ENCODE results near the gene GRIN1.

Gene GRIN1

DNA sequence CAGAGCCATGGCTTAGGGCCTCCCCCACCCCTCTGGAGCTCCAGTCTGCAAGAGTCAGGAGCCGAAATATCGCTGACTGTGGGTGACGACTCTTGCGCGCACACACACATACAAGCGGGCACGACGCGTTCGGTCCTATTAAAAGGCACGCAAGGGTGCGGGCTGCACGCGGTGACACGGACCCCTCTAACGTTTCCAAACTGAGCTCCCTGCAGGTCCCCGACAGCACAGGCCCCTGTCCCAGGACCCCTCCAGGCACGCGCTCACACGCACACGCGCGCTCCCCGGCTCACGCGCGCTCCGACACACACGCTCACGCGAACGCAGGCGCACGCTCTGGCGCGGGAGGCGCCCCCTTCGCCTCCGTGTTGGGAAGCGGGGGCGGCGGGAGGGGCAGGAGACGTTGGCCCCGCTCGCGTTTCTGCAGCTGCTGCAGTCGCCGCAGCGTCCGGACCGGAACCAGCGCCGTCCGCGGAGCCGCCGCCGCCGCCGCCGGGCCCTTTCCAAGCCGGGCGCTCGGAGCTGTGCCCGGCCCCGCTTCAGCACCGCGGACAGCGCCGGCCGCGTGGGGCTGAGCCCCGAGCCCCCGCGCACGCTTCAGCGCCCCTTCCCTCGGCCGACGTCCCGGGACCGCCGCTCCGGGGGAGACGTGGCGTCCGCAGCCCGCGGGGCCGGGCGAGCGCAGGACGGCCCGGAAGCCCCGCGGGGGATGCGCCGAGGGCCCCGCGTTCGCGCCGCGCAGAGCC lies at the start of gene GRIN1:
TSS of gene GRIN1 (plus strand) at position 433 of the 746 bp plus-strand sequence. CDS start 333 bp downstream, outside the sequence.
- no peak within 1 kb of the TSS for H2AFZ ChIP-seq (ENCODE audit: low read depth, low read length)
- no peaks in the 10 kb centered on the region for H3K36me3 ChIP-seq (ENCODE audit: insufficient read depth, low read length)
- H3K4me3 ChIP-seq (ENCODE audit: low read length) = no peak within 1 kb of the TSS
- peaks cover 3% of the 10 kb centered on the region for H3K4me1 ChIP-seq (ENCODE audit: insufficient read depth, low read length)
- H3K9me3 ChIP-seq (ENCODE audit: low read length) = no peaks in the 10 kb centered on the region
- H3K27me3 ChIP-seq (ENCODE audit: insufficient read depth, low read length) = peaks cover 80% of the 10 kb centered on the region

DNA sequence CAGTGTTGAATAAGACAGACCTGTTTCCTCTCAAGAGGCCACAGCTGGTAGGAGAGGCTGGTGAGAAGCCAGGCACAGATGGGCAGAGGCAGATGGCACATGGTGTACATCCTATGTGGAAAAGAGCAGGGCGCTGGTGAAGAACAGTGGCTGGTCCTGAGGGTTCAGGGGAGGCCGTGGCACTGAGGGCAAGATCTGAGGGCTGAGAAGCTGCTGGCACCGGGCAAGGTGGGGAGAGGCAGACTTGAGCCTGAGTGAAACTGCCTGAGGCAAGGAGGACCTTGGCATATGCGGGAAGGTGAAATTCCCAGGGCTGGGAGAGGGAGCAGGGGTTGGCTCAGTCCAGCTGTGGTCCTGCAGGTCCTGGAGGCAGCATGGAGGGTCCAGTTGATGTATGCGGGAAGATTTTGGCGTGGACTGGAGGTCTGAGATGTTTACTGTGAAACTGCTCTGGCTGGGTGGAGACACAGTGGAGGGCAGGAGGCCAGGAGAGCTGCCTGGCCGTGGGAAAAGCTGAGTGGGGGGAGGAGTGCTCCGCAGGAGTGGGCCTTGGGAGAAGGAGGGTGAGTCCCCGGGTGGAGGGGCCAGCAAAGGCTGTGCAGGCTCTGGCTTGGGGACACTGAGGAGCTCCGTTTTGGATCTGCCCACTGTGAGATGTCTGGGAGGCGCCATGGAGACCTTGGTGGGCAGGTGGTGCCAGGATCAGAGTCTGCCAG lies 49.6 kb upstream of the GRIN1 start:
- Histone ChIP-seq H3K9me3 (ENCODE audit: low read length) (no peaks in the 10 kb centered on the region), H3K4me1 (ENCODE audit: insufficient read depth, low read length) (peaks cover 15% of the 10 kb centered on the region), H2AFZ (ENCODE audit: low read depth, low read length) (no peak overlapping the region), H3K27me3 (ENCODE audit: insufficient read depth, low read length) (no peaks in the 10 kb centered on the region), H3K4me3 (ENCODE audit: low read length) (no peak overlapping the region), H3K36me3 (ENCODE audit: insufficient read depth, low read length) (peaks cover 11% of the 10 kb centered on the region)

DNA sequence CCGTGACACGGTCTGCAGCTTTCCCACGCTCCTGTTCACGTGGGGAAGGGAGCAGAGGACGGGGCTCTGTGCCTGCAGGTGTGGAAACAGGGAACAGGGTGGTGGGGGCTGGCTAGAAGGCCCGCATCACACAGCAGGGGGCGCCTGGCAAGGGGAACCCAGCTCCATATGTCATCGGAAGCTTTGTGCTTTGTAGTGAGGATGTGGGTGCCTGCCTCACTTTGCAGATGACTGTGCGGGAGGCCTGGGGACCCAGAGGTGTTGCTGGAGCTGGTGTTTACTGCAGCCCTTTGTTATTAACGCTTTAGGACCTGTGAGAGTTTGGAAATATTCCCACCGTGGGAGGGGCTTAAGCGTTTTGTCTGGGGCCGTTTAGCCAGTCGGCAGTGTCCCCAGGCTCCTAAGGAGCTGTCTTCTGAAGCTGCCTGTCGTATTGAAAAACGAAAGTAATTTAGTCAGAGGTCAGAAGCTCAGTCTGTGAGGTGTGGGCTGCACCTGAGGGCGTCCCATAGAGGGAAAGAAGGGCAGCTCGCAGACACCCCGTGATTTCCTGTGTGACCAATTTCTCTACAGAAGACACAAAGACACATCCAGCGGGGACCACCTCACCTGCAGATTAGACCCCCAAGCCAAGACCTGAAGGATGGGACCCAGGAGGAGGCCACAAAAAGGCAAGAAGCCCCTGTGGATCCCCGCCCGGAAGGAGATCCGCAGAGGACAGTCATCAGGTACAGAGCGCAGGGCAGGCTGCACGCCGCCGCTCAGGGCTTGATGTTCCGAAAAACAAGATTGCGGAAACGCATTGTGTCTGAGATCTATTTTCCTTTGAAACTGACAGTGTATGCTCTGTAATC lies 43.1 kb upstream of the GRIN1 start:
- Histone ChIP-seq H3K4me3 (ENCODE audit: low read length) (no peak overlapping the region), H2AFZ (ENCODE audit: low read depth, low read length) (no peak overlapping the region), H3K36me3 (ENCODE audit: insufficient read depth, low read length) (peaks cover 48% of the 10 kb centered on the region), H3K9me3 (ENCODE audit: low read length) (no peaks in the 10 kb centered on the region), H3K27me3 (ENCODE audit: insufficient read depth, low read length) (no peaks in the 10 kb centered on the region), H3K4me1 (ENCODE audit: insufficient read depth, low read length) (no peaks in the 10 kb centered on the region)

DNA sequence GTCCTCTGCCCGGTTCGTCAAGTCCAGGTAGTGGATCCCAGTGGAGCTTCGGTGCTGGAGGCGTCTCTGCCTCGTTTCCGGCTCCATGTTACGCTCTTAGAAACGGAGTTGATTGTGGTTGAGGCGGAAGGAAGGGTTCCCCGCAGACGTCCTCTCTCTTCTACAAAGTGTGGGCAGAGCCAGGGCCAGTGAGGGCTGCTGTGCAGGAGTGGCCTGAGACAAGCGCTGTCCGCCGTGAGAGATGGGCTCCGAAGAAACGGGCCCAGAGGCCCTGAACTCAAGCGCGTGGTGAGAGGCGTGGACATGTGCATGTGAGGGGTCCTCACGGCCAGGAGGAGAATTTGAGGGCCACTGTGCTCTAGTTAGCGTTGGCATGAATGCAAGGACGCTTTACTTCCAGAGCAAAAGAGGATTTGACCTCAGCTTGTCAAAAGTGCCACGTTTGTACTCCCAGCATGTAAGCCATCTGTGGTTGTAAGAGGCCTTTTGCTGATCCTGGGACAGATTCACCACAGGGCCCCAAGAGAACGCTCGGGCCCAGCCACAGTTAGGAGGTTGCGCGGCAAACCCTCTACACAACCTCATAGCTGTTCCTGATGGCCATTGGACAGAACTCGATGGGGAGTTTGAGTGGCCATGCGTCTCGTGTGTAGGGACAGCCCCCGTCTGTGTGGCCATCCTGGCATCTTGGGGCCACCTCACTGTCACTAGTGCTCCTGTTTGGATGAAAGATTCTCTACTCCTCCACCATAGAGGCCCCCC lies 42.0 kb upstream of the GRIN1 start:
- Histone ChIP-seq H3K4me3 (ENCODE audit: low read length) (no peak overlapping the region), H2AFZ (ENCODE audit: low read depth, low read length) (no peak overlapping the region), H3K4me1 (ENCODE audit: insufficient read depth, low read length) (no peaks in the 10 kb centered on the region), H3K9me3 (ENCODE audit: low read length) (peaks cover 6% of the 10 kb centered on the region), H3K27me3 (ENCODE audit: insufficient read depth, low read length) (no peaks in the 10 kb centered on the region), H3K36me3 (ENCODE audit: insufficient read depth, low read length) (peaks cover 58% of the 10 kb centered on the region)

DNA sequence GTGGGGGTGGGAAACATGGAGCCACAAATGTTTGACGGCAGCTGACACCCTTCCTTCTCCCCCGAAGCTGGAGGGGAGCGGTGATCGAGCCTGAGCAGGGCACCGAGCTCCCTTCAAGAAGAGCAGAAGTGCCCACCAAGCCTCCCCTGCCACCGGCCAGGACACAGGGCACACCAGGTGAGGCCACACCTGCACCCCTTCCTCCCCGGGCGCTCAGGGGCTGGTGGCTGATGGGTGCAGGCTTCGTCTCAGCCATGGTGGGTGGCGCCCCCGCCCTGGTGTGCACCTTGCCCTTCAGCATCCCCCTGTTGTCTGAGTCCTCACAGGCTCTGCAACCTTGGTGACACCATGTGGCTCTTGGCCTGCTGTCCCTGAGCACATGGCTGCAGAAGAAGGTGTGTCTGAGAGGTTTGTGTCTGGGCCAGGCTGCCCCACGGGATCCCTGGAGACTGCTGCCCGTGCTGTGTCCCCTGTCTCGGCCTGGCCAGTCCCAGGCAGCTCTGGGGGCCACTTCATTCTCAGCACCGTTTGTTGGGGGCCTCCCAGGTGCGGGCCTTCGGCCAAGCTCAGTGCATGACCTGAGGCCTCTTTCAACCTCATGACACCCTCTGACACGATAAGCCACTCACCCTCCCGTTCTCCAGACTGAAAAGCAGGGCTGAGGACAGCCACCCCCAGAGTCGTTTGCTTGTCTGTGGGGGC lies 41.0 kb upstream of the GRIN1 start:
- H3K27me3 ChIP-seq (ENCODE audit: insufficient read depth, low read length) = no peaks in the 10 kb centered on the region
- no peaks in the 10 kb centered on the region for H3K4me1 ChIP-seq (ENCODE audit: insufficient read depth, low read length)
- peaks cover 16% of the 10 kb centered on the region for H3K9me3 ChIP-seq (ENCODE audit: low read length)
- H3K36me3 ChIP-seq (ENCODE audit: insufficient read depth, low read length) = peaks cover 65% of the 10 kb centered on the region
- no peak overlapping the region for H3K4me3 ChIP-seq (ENCODE audit: low read length)
- no peak overlapping the region for H2AFZ ChIP-seq (ENCODE audit: low read depth, low read length)

DNA sequence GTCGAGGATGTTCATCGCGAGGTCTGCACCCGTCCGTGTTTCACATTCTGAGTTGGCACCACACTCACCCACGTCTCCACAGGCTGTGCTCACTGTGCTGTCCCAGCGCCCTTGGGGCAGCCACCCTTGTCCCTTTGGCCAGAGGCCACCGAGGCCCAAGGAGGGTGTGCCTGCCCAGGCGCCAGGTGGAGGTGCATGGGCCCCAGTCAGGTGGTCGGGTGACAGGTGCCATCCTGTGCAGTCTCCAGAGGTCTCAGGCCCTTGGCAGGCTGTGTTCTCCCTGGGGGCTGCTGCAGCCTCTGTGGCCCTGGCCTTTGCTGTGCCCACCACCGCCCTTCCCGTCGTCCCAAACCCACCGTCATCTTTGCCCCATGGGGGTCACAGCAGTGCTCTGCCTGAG lies 39.7 kb upstream of the GRIN1 start:
- peaks cover 21% of the 10 kb centered on the region for H3K9me3 ChIP-seq (ENCODE audit: low read length)
- no peaks in the 10 kb centered on the region for H3K4me1 ChIP-seq (ENCODE audit: insufficient read depth, low read length)
- no peaks in the 10 kb centered on the region for H3K27me3 ChIP-seq (ENCODE audit: insufficient read depth, low read length)
- H2AFZ ChIP-seq (ENCODE audit: low read depth, low read length) = no peak overlapping the region
- peaks cover 76% of the 10 kb centered on the region for H3K36me3 ChIP-seq (ENCODE audit: insufficient read depth, low read length)
- H3K4me3 ChIP-seq (ENCODE audit: low read length) = no peak overlapping the region

DNA sequence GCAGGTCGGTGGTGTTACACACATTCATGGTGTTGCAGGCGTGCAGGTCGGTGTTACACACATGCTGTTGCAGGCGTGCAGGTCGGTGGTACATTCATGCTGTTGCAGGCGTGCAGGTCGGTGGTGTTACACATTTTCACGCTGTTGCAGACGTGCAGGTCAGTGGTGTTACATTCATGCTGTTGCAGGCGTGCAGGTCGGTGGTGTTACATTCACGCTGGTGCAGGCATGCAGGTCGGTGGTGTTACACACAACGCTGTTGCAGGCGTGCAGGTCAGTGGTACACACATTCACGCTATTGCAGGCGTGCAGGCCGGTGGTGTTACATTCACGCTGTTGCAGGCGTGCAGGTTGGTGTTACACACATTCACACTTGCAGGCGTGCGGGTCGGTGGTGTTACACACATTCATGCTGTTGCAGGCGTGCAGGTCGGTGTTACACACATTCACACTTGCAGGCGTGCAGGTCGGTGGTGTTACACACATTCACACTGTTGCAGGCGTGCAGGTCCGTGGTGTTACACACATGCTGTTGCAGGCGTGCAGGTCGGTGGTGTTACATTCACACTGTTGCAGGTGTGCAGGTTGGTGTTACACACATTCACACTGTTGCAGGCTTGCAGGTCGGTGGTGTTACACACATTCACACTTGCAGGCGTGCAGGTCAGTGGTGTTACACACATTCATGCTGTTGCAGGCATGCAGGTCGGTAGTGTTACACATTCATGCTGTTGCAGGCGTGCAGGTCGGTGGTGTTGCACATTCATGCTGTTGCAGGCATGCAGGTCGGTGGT lies 35.6 kb upstream of the GRIN1 start:
- no peak overlapping the region for H3K4me3 ChIP-seq (ENCODE audit: low read length)
- H2AFZ ChIP-seq (ENCODE audit: low read depth, low read length) = no peak overlapping the region
- H3K36me3 ChIP-seq (ENCODE audit: insufficient read depth, low read length) = peaks cover 78% of the 10 kb centered on the region
- no peaks in the 10 kb centered on the region for H3K27me3 ChIP-seq (ENCODE audit: insufficient read depth, low read length)
- no peaks in the 10 kb centered on the region for H3K4me1 ChIP-seq (ENCODE audit: insufficient read depth, low read length)
- H3K9me3 ChIP-seq (ENCODE audit: low read length) = peaks cover 21% of the 10 kb centered on the region

DNA sequence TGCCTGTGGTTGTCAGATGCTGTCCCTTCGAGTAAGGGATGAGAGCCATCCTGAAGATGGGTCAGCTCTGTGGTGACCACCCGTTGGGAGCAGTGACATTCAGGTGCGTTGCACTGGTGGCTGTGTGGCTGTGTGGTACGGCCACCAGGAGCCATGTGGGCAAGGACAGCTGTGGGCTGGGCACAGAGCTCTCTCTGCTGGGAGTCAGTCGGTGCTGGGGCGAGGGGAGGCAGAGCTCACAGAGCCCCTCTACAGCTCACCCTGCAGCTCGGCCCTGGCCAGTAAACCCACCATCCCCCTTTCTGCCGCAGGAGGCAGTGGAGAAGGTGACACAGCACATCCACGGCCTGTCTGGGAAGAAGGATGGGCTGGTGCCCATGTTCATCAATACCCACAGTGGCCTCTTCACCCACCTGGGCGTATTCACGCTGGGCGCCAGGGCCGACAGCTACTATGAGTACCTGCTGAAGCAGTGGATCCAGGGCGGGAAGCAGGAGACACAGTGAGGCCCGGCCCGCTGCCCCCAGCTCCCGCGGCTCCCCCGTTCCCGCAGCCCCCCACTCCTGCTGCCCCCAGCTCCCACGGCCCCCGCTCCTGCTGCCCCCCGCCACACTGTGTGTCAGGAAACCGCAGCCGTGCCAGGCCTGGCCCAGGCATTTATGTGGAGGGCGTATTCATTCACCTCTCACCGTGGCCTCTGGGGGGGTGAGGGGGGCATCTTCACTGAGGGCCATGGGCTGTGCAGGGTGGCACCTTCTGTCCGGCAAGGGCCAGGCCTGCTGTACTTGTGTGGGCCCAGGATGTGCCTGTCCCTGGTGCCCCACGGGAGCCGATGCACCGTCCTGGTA lies 32.9 kb upstream of the GRIN1 start:
- Histone ChIP-seq H2AFZ (ENCODE audit: low read depth, low read length) (no peak overlapping the region), H3K9me3 (ENCODE audit: low read length) (peaks cover 21% of the 10 kb centered on the region), H3K4me1 (ENCODE audit: insufficient read depth, low read length) (no peaks in the 10 kb centered on the region), H3K27me3 (ENCODE audit: insufficient read depth, low read length) (no peaks in the 10 kb centered on the region), H3K36me3 (ENCODE audit: insufficient read depth, low read length) (peaks cover 78% of the 10 kb centered on the region), H3K4me3 (ENCODE audit: low read length) (no peak overlapping the region)

DNA sequence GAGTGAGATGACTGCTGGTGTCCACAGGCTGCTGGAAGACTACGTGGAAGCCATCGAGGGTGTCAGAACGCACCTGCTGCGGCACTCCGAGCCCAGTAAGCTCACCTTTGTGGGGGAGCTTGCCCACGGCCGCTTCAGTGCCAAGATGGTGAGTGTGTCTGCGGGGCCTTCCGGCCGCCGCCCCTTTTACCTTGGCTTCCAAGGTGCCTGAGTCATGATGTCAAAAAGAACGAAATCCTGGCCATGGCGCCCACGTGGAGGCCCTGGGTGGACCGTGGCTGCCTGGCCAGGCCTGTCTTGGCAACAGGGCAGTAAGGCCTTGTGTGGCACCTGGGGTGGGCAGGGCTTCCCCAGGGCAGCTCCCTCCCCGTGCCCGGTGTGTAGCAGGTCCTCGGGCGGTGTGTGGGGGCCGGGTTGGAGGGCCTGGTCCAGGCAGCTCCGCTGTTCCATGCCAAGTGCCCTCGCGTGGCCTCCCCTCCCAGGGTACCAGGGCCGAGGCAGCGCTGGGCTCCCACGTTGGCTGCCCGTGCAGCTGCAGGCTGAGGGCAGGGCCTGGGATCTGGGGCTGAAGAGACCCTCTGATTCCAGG lies 32.2 kb upstream of the GRIN1 start:
- Histone ChIP-seq H3K4me3 (ENCODE audit: low read length) (no peak overlapping the region), H3K27me3 (ENCODE audit: insufficient read depth, low read length) (no peaks in the 10 kb centered on the region), H3K36me3 (ENCODE audit: insufficient read depth, low read length) (peaks cover 71% of the 10 kb centered on the region), H2AFZ (ENCODE audit: low read depth, low read length) (no peak overlapping the region), H3K9me3 (ENCODE audit: low read length) (peaks cover 17% of the 10 kb centered on the region), H3K4me1 (ENCODE audit: insufficient read depth, low read length) (no peaks in the 10 kb centered on the region)

DNA sequence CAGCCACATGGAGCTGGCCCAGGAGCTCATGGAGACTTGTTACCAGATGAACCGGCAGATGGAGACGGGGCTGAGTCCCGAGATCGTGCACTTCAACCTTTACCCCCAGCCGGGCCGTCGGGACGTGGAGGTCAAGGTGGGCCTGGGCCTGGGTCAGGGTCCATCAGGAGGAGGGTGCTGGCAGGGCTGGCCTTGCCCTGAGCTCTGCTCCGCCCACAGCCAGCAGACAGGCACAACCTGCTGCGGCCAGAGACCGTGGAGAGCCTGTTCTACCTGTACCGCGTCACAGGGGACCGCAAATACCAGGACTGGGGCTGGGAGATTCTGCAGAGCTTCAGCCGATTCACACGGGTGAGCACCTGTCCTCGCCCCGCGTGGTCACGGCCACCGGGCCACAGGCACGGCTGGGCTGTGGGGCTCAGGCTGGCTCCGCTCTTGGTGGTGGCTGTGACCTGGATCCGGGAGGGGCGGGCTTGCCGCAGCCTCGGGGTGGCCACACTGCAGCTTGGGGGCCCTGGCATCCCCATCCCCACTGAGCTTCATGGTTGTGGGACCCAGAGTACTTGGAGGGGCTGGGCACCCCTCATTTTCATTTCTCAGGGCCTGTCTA lies 31.5 kb upstream of the GRIN1 start:
- peaks cover 64% of the 10 kb centered on the region for H3K36me3 ChIP-seq (ENCODE audit: insufficient read depth, low read length)
- no peaks in the 10 kb centered on the region for H3K4me1 ChIP-seq (ENCODE audit: insufficient read depth, low read length)
- no peak overlapping the region for H2AFZ ChIP-seq (ENCODE audit: low read depth, low read length)
- H3K27me3 ChIP-seq (ENCODE audit: insufficient read depth, low read length) = no peaks in the 10 kb centered on the region
- no peak overlapping the region for H3K4me3 ChIP-seq (ENCODE audit: low read length)
- H3K9me3 ChIP-seq (ENCODE audit: low read length) = peaks cover 10% of the 10 kb centered on the region

All from neuron (in vitro differentiated cells).